ENCODE results near the gene DOCK1.

DNA sequence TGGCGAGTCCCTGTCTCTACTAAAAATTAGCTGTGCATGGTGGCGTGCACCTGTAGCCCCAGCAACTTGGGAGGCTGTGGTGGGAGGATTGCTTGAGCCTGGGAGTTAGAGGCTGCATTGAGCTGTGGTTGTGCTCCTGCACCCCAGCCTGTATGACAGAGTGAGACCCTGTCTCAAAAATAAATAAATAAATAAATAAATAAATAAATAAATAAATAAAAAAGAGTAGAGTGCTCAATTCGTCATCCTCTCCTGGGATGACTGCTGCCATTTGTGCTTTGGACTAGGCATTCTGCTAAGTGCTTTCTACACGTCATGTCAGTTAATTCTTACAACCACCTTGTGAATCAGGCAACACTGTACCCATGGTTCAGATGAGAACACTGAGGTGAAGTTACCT, 130.6 kb downstream of the DOCK1 start:
- TF ChIP-seq, protein P1, sequence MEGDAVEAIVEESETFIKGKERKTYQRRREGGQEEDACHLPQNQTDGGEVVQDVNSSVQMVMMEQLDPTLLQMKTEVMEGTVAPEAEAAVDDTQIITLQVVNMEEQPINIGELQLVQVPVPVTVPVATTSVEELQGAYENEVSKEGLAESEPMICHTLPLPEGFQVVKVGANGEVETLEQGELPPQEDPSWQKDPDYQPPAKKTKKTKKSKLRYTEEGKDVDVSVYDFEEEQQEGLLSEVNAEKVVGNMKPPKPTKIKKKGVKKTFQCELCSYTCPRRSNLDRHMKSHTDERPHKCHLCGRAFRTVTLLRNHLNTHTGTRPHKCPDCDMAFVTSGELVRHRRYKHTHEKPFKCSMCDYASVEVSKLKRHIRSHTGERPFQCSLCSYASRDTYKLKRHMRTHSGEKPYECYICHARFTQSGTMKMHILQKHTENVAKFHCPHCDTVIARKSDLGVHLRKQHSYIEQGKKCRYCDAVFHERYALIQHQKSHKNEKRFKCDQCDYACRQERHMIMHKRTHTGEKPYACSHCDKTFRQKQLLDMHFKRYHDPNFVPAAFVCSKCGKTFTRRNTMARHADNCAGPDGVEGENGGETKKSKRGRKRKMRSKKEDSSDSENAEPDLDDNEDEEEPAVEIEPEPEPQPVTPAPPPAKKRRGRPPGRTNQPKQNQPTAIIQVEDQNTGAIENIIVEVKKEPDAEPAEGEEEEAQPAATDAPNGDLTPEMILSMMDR (conservative IDR thresholded peaks at IDR 0.05): no peak
- TF ChIP-seq ZFX (IDR thresholded peaks at IDR 0.05): no peak

Data from C4-2B (cell line).